ENCODE measurements around the gene FAM168B. TPM values are rescaled to one million over a fixed set of nuclear protein-coding genes. Genes with fewer than 3 reads are reported as not detected.
A peak's percentile ranks its signal among the peaks of the same experiment; 100 is the strongest.
"Not testable (repeated sequence)": the region's sequence is repeated elsewhere in the genome, so short reads cannot be mapped to it uniquely, and the experiment has no call there.

FAM168B gene
- total RNA-seq (2014; rRNA removed; shearing (Covaris generic)): 134 and 146 TPM in 2 replicates

- Histone ChIP-seq H3K27ac (peak within 1 kb of the TSS; percentile 76), H3K4me3 (peak within 1 kb of the TSS; percentile 82), H3K36me3 (peaks cover 22% of the 10 kb centered on the region), H3K9me3 (replicated peaks) (no peaks in the 10 kb centered on the region), H3K27me3 (no peaks in the 10 kb centered on the region), H3K4me1 (no peaks in the 10 kb centered on the region)
- peak; percentile 81 to 87 for DNase-seq
These were observed at the start of gene FAM168B for GRCh38 chr2:131093006-131093695. Gene FAM168B (minus strand): TSS chr2:131093460. CDS start chr2:131082646, 10,814 bp downstream.

DNA sequence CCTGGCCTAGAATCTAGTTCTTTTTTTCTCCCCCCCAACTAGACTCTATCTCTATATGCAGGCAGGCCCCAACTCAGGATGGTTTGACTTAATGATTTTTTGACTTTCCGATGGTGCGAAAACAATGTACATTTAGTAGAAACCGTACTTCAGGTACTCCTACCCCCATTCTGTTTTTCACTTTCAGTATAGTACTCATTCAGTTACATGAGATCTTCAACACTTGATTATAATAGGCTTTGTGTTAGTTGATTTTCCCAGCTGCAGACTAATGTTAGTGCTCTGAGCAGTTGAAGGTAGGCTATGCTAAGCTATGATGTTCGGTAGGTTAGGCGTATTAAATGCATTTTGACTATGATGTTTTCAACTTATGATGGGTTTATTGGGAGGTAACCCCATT lies 49.6 kb upstream of the FAM168B start:
- no peaks in the 10 kb centered on the region for H3K27me3 ChIP-seq
- no peak for DNase-seq
- no peaks in the 10 kb centered on the region for H3K9me3 ChIP-seq (replicated peaks)
- H3K36me3 ChIP-seq: peaks cover 39% of the 10 kb centered on the region
- H3K4me3 ChIP-seq: no peak overlapping the region
- no peaks in the 10 kb centered on the region for H3K4me1 ChIP-seq
- H3K27ac ChIP-seq: no peak overlapping the region

DNA sequence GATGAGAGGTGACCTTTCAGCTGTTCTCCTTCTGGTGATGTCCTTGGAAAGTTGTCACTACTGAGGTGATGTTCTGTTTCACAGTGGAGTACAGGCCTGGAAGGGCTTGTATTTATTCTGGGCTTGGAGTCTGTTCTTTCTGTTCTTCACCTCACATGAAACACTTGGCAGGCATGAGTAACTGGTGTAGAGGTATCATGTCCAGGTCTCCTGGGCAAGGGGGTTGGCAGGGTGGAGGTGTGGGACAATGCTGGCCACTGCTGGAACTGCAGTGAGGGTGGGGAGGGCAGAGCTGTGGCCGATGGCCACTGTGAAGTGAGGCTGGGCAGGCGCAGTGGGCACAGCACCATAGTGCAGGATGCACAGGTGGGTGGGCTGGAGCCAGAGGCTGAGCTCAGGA lies 47.3 kb upstream of the FAM168B start:
- Histone ChIP-seq H3K4me3 (no peak overlapping the region), H3K27ac (no peak overlapping the region), H3K4me1 (no peaks in the 10 kb centered on the region), H3K36me3 (peaks cover 37% of the 10 kb centered on the region), H3K27me3 (no peaks in the 10 kb centered on the region), H3K9me3 (replicated peaks) (no peaks in the 10 kb centered on the region)
- DNase-seq: no peak

- peaks cover 43% of the 10 kb centered on the region for H3K36me3 ChIP-seq
- DNase-seq: no peak
- no peaks in the 10 kb centered on the region for H3K27me3 ChIP-seq
- H3K27ac ChIP-seq: no peak overlapping the region
- H3K9me3 ChIP-seq (replicated peaks): no peaks in the 10 kb centered on the region
- H3K4me3 ChIP-seq: no peak overlapping the region
- no peaks in the 10 kb centered on the region for H3K4me1 ChIP-seq
These were observed 39.5 kb upstream of the FAM168B start for GRCh38 chr2:131132729-131133128.

GRCh38 chr2:131130298-131130596 lies 37.0 kb upstream of the FAM168B start:
- Histone ChIP-seq H3K27me3 (no peaks in the 10 kb centered on the region), H3K9me3 (replicated peaks) (no peaks in the 10 kb centered on the region), H3K27ac (no peak overlapping the region), H3K4me1 (0 out of 2 replicates have a peak, but pooled peaks cover 2% of the 10 kb centered on the region), H3K36me3 (peaks cover 55% of the 10 kb centered on the region), H3K4me3 (no peak overlapping the region)
- DNase-seq: no peak

- Histone ChIP-seq H3K27ac (no peak overlapping the region), H3K4me3 (no peak overlapping the region), H3K4me1 (0 out of 2 replicates have a peak, but pooled peaks cover 2% of the 10 kb centered on the region), H3K27me3 (no peaks in the 10 kb centered on the region), H3K36me3 (peaks cover 46% of the 10 kb centered on the region), H3K9me3 (replicated peaks) (no peaks in the 10 kb centered on the region)
- DNase-seq: no peak
These were observed 34.7 kb upstream of the FAM168B start for GRCh38 chr2:131127981-131128380.

DNA sequence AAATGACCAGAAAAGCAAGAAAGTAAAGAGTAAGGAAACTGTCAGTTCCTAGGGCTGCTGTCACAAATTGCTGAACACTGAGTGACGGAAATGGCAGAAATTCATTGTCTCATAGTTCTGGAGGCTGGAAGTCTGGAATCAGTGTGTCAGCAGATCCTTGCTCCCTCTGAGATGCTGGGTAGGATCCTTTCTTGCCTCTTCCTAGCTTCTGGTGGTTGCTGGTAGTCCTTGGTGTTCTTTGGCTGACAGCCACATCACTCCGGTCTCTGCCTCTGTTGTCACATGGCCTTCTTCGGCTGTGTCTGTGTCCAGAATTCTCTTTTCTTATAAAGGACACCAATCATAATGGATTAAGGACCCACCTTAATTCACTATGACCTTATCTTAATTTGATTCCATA lies 33.8 kb upstream of the FAM168B start:
- no peak overlapping the region for H3K27ac ChIP-seq
- H3K9me3 ChIP-seq (replicated peaks): no peaks in the 10 kb centered on the region
- no peaks in the 10 kb centered on the region for H3K27me3 ChIP-seq
- H3K36me3 ChIP-seq: peaks cover 46% of the 10 kb centered on the region
- H3K4me1 ChIP-seq: 0 out of 2 replicates have a peak, but pooled peaks cover 2% of the 10 kb centered on the region
- DNase-seq: no peak
- no peak overlapping the region for H3K4me3 ChIP-seq

- peak; percentile 24 to 50 for DNase-seq
- Histone ChIP-seq H3K4me1 (0 out of 2 replicates have a peak, but pooled peaks cover 2% of the 10 kb centered on the region), H3K4me3 (no peak overlapping the region), H3K27me3 (no peaks in the 10 kb centered on the region), H3K36me3 (peaks cover 48% of the 10 kb centered on the region), H3K9me3 (replicated peaks) (no peaks in the 10 kb centered on the region), H3K27ac (peak overlapping the region; percentile 30; the same call in 1 of the 2 replicates)
These were observed 33.2 kb upstream of the FAM168B start for GRCh38 chr2:131126436-131126835.

DNA sequence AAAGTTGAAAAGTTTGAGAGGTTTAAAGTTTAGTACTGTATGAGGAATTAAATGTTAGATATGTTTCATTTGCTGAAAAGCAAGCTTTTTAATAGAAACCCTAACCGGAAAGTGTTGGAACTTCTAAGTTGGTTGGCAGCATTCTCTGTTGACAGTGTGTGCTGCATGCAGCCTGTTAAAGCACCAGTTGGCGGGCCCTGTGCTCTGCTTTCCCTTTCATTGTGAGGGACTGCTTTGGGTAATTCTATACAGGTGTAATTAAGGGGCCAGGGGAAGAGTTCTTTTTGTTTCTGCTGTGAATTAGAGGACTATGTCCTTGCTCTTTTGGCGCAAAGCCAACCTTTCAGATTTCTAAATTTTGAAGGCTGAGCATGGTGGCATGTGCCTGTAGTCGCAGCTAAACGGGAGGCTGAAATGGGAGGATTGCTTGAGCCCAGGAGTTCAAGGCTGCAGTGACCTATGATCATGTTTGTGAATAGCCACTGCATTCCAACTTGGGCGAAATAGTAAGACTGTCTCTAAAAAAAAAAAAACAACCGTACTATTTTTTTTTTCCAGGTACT lies 32.0 kb upstream of the FAM168B start:
- Histone ChIP-seq H3K36me3 (peaks cover 43% of the 10 kb centered on the region), H3K4me3 (no peak overlapping the region), H3K9me3 (replicated peaks) (no peaks in the 10 kb centered on the region), H3K27ac (no peak overlapping the region), H3K4me1 (0 out of 2 replicates have a peak, but pooled peaks cover 2% of the 10 kb centered on the region), H3K27me3 (no peaks in the 10 kb centered on the region)
- DNase-seq: peak in 1 of 2 experiments; percentile 10

DNA sequence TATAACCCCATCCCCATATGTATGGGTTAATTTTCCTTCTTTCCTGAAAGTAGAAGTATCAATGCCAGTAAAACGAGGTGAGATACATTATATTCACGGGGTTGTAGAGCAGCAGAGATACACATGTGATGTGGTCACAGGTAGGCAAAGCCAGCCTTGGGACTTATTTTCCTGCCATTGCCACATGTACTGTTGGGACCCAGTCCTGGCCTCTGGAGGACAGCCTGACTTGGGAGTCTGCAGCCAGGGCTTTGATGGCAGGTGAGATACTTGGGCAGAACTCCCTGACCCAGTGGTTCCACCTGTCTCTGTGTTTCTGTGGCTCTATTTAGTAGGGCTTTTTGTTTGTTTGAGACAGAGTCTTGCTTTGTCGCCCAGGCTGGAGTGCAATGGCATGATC lies 29.9 kb upstream of the FAM168B start:
- H3K9me3 ChIP-seq (replicated peaks): no peaks in the 10 kb centered on the region
- H3K36me3 ChIP-seq: peaks cover 29% of the 10 kb centered on the region
- no peaks in the 10 kb centered on the region for H3K27me3 ChIP-seq
- no peak overlapping the region for H3K4me3 ChIP-seq
- no peak overlapping the region for H3K27ac ChIP-seq
- DNase-seq: no peak
- 0 out of 2 replicates have a peak, but pooled peaks cover 2% of the 10 kb centered on the region for H3K4me1 ChIP-seq

DNA sequence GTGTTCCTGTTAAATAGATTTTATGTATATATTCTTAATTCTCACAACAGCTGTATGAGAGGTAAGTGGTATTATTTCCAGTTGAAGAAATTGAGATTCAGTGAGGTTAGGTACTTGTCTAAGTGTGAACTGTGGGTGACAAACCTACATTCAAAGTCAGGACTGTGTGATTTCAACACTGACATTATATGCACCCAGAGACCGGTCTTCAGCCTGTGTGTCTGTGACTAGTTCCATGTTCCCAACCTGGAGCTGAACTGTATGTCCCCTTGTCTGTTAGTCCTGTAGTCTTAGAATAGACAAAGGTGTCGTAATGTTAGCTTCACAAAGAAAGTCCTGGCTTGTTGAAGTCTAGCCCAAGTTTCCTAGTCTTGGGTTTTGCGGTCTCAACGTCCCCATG lies 29.2 kb upstream of the FAM168B start:
- Histone ChIP-seq H3K9me3 (replicated peaks) (no peaks in the 10 kb centered on the region), H3K36me3 (peaks cover 23% of the 10 kb centered on the region), H3K4me3 (no peak overlapping the region), H3K27me3 (no peaks in the 10 kb centered on the region), H3K4me1 (0 out of 2 replicates have a peak, but pooled peaks cover 2% of the 10 kb centered on the region), H3K27ac (no peak overlapping the region)
- no peak for DNase-seq

GRCh38 chr2:131121464-131121863 lies 28.2 kb upstream of the FAM168B start:
- Histone ChIP-seq H3K9me3 (replicated peaks) (no peaks in the 10 kb centered on the region), H3K27ac (no peak overlapping the region), H3K4me3 (no peak overlapping the region), H3K4me1 (no peaks in the 10 kb centered on the region), H3K36me3 (peaks cover 15% of the 10 kb centered on the region), H3K27me3 (no peaks in the 10 kb centered on the region)
- no peak for DNase-seq

DNA sequence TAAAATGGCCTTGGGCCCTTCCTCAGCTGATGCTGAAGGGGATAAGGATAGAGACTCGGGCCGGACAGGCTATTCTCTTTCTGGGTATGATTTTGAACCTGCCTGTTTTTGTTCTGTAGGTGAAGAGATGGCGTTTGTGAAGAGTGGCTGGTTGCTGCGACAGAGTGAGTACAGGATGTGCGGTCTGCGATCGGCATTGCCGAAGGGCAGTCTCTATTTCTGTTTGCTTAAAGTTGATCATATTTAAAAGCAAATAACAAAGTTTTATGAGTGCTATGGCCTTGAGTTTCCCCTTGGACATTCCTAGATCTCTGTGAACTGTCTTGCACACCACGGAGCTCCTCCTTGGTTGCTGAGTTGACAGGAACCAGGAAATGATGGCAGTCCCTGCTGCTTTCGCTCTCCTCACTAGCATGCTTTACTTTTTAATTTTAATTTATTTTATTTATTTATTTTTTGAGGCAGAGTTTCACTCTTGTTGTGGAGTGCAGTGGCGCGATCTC lies 27.6 kb upstream of the FAM168B start:
- no peak overlapping the region for H3K4me3 ChIP-seq
- H3K9me3 ChIP-seq (replicated peaks): no peaks in the 10 kb centered on the region
- H3K27ac ChIP-seq: no peak overlapping the region
- H3K36me3 ChIP-seq: peaks cover 16% of the 10 kb centered on the region
- H3K27me3 ChIP-seq: no peaks in the 10 kb centered on the region
- no peak for DNase-seq
- no peaks in the 10 kb centered on the region for H3K4me1 ChIP-seq

DNA sequence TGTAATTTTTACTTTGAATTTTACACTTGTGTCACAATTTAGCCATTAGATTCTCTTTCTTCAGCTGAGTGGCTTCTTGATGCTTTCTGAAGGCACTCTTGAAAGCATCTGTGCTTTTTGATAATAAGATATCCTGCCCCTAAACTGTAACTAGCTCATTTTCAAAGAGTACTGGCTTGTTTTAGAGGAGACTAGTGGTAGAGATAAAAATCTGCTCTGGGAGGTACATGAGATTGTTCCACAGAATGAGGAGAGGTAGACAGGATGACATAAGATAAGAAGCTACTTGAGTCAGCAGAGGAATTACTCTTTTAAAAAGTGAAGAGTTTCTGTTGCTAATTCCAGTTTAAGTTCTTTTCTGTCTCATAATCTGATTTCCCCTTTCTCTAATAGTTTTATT lies 22.5 kb upstream of the FAM168B start:
- Histone ChIP-seq H3K9me3 (replicated peaks) (no peaks in the 10 kb centered on the region), H3K4me1 (no peaks in the 10 kb centered on the region), H3K27me3 (no peaks in the 10 kb centered on the region), H3K4me3 (no peak overlapping the region), H3K27ac (no peak overlapping the region), H3K36me3 (peaks cover 14% of the 10 kb centered on the region; the same call in 1 of the 2 replicates)
- no peak for DNase-seq

- not testable (repeated sequence) for DNase-seq; H3K4me3 ChIP-seq; H3K27ac ChIP-seq; H3K4me1 ChIP-seq; H3K9me3 ChIP-seq (replicated peaks); H3K27me3 ChIP-seq
- H3K36me3 ChIP-seq: peaks cover 14% of the 10 kb centered on the region; the same call in 1 of the 2 replicates
These were observed 21.7 kb upstream of the FAM168B start for GRCh38 chr2:131114950-131115349.

Measured in SJCRH30 (cell line).